ENCODE results near the gene SPINK14. TPM values are rescaled to one million over a fixed set of nuclear protein-coding genes. Genes with fewer than 3 reads are reported as not detected.

SPINK14 gene
- total RNA-seq, 1 donor from 2014 or later, result not detected

DNA sequence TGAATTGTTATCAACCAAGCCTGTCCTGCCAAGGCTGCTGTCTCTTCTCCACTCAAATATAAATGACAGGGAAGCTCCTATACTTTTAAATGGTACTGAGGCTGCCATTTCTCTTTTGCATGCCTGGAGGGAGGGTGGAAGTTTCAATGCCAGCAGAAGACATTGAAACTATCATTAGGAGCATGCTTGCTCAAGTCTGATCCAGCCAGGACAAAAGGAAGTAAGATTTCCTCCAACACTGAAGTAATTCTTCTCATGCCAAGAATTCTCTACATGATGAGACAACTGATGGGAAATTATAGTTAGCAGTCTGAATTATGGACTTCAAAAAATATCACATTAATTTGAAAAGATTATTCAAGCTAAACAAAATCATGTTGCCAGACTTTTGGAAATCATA is 39.9 kb downstream of the SPINK14 start:
- no peak overlapping the region for H3K4me3 ChIP-seq (ENCODE audit: low read depth, low read length)
- no peaks in the 10 kb centered on the region for H3K27me3 ChIP-seq (ENCODE audit: control insufficient read depth, insufficient read depth, low read length)
- no peak for DNase-seq (ENCODE audit: low read depth)
- no peaks in the 10 kb centered on the region for H3K36me3 ChIP-seq (ENCODE audit: control insufficient read depth, insufficient read depth, low read length)
- TF ChIP-seq CTCF (IDR thresholded peaks at IDR 0.05; ENCODE audit: insufficient read depth, low read length, poor library complexity, severe bottlenecking), result no peak

- no peak for DNase-seq (ENCODE audit: low read depth)
- Histone ChIP-seq H3K27me3 (ENCODE audit: control insufficient read depth, insufficient read depth, low read length) (no peaks in the 10 kb centered on the region), H3K36me3 (ENCODE audit: control insufficient read depth, insufficient read depth, low read length) (no peaks in the 10 kb centered on the region), H3K4me3 (ENCODE audit: low read depth, low read length) (no peak overlapping the region)
- TF ChIP-seq CTCF (IDR thresholded peaks at IDR 0.05; ENCODE audit: insufficient read depth, low read length, poor library complexity, severe bottlenecking), result no peak
These were observed 40.9 kb downstream of the SPINK14 start for GRCh38 chr5:148209151-148209770.

GRCh38 chr5:148214665-148215185 is 46.4 kb downstream of the SPINK14 start:
- Histone ChIP-seq H3K4me3 (ENCODE audit: low read depth, low read length) (no peak overlapping the region), H3K36me3 (ENCODE audit: control insufficient read depth, insufficient read depth, low read length) (no peaks in the 10 kb centered on the region), H3K27me3 (ENCODE audit: control insufficient read depth, insufficient read depth, low read length) (no peaks in the 10 kb centered on the region)
- no peak for TF ChIP-seq CTCF (IDR thresholded peaks at IDR 0.05; ENCODE audit: insufficient read depth, low read length, poor library complexity, severe bottlenecking)
- no peak for DNase-seq (ENCODE audit: low read depth)

- Histone ChIP-seq H3K36me3 (ENCODE audit: control insufficient read depth, insufficient read depth, low read length) (no peaks in the 10 kb centered on the region), H3K4me3 (ENCODE audit: low read depth, low read length) (no peak overlapping the region), H3K27me3 (ENCODE audit: control insufficient read depth, insufficient read depth, low read length) (no peaks in the 10 kb centered on the region)
- DNase-seq (ENCODE audit: low read depth), result no peak
- TF ChIP-seq CTCF (IDR thresholded peaks at IDR 0.05; ENCODE audit: insufficient read depth, low read length, poor library complexity, severe bottlenecking), result no peak
These were observed 53.2 kb downstream of the SPINK14 start for GRCh38 chr5:148221508-148221907.

DNA sequence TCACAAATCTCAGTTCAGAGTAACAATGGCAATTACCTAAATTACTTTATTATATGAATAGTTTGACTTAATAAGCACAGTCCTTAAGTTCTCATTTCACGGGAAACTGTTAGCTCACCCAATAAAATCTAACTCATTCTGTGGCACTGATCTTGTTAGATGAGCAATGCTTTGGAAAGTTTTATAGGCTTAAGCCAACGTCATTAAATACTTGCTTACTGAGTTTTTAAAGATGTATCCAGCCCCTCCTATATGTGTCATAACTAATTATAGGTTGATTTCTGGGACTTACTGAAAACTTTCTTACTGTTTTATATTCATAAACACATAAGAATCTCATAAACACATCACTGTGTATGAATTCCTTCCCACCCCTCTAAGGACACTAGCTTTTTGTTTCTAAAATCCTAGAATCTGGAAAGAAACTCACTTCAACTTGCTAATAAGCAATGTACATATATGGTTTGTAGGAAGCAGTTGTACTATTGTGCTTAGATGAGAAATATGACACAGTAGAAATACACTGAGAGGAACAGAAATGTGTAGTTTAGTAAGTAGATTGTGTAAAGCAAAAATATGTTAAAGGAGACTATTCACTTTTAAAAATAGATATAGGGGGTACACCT is 55.9 kb downstream of the SPINK14 start:
- Histone ChIP-seq H3K36me3 (ENCODE audit: control insufficient read depth, insufficient read depth, low read length) (no peaks in the 10 kb centered on the region), H3K27me3 (ENCODE audit: control insufficient read depth, insufficient read depth, low read length) (no peaks in the 10 kb centered on the region), H3K4me3 (ENCODE audit: low read depth, low read length) (no peak overlapping the region)
- DNase-seq (ENCODE audit: low read depth), result no peak
- TF ChIP-seq CTCF (IDR thresholded peaks at IDR 0.05; ENCODE audit: insufficient read depth, low read length, poor library complexity, severe bottlenecking), result no peak

Other genes starting within 250 kb of the SPINK14 start
- 0.04 and 5.6 TPM in 2 replicates for gene SPINK5, start 104.6 kb upstream of the SPINK14 start, total RNA-seq
- not detected in 2 replicates for gene SPINK6, start 34.5 kb downstream of the SPINK14 start, total RNA-seq
- gene MARCOL, start 70.0 kb downstream of the SPINK14 start, total RNA-seq, result not detected in 2 replicates
- gene SPINK13, start 100.2 kb downstream of the SPINK14 start, total RNA-seq, result not detected in 2 replicates
- not detected in 2 replicates for gene SPINK7, start 143.9 kb downstream of the SPINK14 start, total RNA-seq
- gene SPINK9, start 167.0 kb downstream of the SPINK14 start, total RNA-seq, result not detected in 2 replicates
- gene FBXO38, start 215.4 kb downstream of the SPINK14 start, total RNA-seq, result 33.1 and 34.5 TPM in 2 replicates

All from kidney epithelial cell (primary cell).